Panc1 (cell line): ENCODE measurements around the gene PRRC1. TPM values are rescaled to one million over a fixed set of nuclear protein-coding genes. Genes with fewer than 3 reads are reported as not detected.

Experiments
- ATAC-seq: fragments of 200-7000 bp; cut with Tn5 transposase; 2 replicates; pipeline ENCODE4 v1.9.1; 2020; ENCODE audit warnings: mild to moderate bottlenecking, moderate library complexity
- BruUV-seq: library from RNA; stranded (reverse); fragments of 400-500 nt; replicated peaks from 2 replicates; lab custom pipeline; 2021; lab: Mats Ljungman, UMichigan
- CTCF ChIA-PET: fragments of 300-600 bp; sonication (Branson Sonifier 250); formaldehyde crosslinking; loops from one replicate; lab custom pipeline; 2022; ENCODE audit warnings: antibody characterized with exemption; lab: Charles Lee
- POLR2A ChIA-PET: fragments of 300-600 bp; sonication (Branson Sonifier 250); formaldehyde crosslinking; loops from one replicate; lab custom pipeline; 2022; ENCODE audit warnings: antibody characterized with exemption; lab: Charles Lee
- DNase-seq: peaks from one replicate; pipeline ENCODE4 v3.0.0-alpha.2; 2010; ENCODE audit warnings: low read depth, low spot score
- H3K27ac ChIP-seq: 2 replicates; pipeline ENCODE4 v1.5.1; 2011; ENCODE audit warnings: mild to moderate bottlenecking, low read length, inconsistent platforms
- H3K27me3 ChIP-seq: fragments of 200-500 bp; sonication (Bioruptor generic); 2 replicates; pipeline ENCODE4 v1.6.0; 2014; ENCODE audit warnings: low read length, inconsistent platforms; ENCODE audit not compliant: control insufficient read depth, insufficient read depth
- H3K36me3 ChIP-seq: fragments of 200-500 bp; sonication (Bioruptor generic); 2 replicates; pipeline ENCODE4 v1.5.1; 2014; ENCODE audit warnings: inconsistent platforms, mild to moderate bottlenecking, low read length, moderate library complexity; ENCODE audit not compliant: control insufficient read depth, insufficient read depth
- H3K4me1 ChIP-seq: 2 replicates; pipeline ENCODE4 v1.5.1; 2011; ENCODE audit warnings: inconsistent platforms, mild to moderate bottlenecking, low read length, moderate library complexity; ENCODE audit not compliant: control insufficient read depth, insufficient read depth
- H3K4me3 ChIP-seq, 2 experiments: 2 replicates each; pipeline ENCODE4 v1.5.1; 2011 to 2012; ENCODE audit warnings: low read depth in 2 of 2, low read length in 2 of 2, mild to moderate bottlenecking in 2 of 2, inconsistent platforms in 1 of 2, moderate library complexity in 1 of 2
- H3K9me3 ChIP-seq: fragments of 200-500 bp; sonication (Bioruptor generic); 2 replicates; pipeline ENCODE4 v1.5.1; 2014; ENCODE audit warnings: low read depth, mild to moderate bottlenecking, inconsistent platforms, low read length, moderate library complexity; ENCODE audit not compliant: control insufficient read depth, insufficient read depth
- POLR2AphosphoS5 ChIP-seq: IDR thresholded peaks from 2 replicates; pipeline ENCODE4 v1.6.1; 2012; ENCODE audit warnings: mild to moderate bottlenecking, low read depth, low read length, moderate library complexity
- SIN3A ChIP-seq: IDR thresholded peaks from 2 replicates; pipeline ENCODE4 v1.6.1; 2012; ENCODE audit warnings: low read depth, mild to moderate bottlenecking, low read length, moderate library complexity, borderline replicate concordance; ENCODE audit not compliant: insufficient read depth
- TCF7L2 ChIP-seq: IDR thresholded peaks from 2 replicates; pipeline ENCODE4 v1.6.1; 2011; ENCODE audit warnings: mild to moderate bottlenecking, low read depth, low read length, inconsistent platforms
- in situ Hi-C: cut with HindIII; loops from 2 replicates; pipeline ENCODE4 v1.10.0; 2016; ENCODE audit warnings: low sequenced_read_pairs, low pct_unique_long_range_greater_than_20kb
- intact Hi-C: fragments of 100-400 bp; cut with micrococcal nuclease; formaldehyde crosslinking; loops from one replicate; pipeline ENCODE4 v1.10.0; 2022; ENCODE audit not compliant: unreplicated experiment
- total RNA-seq: library from RNA; stranded (reverse); gene quantifications from one replicate; pipeline ENCODE4 v1.2.1, GENCODE V29; 2021; ENCODE audit not compliant: unreplicated experiment
- TF ChIP-seq, protein P1 (sequence below), 2 experiments: IDR thresholded peaks; 2 replicates each; pipeline ENCODE4 v1.6.1; 2011 to 2012; ENCODE audit warnings: low read depth in 2 of 2, control low read depth in 1 of 2, low read length in 1 of 2, mild to moderate bottlenecking in 1 of 2, moderate library complexity in 1 of 2; ENCODE audit not compliant: insufficient read depth in 1 of 2
- TF ChIP-seq, protein P2 (sequence below): fragments of 450-650 bp; IDR thresholded peaks from 2 replicates; pipeline ENCODE4 v1.5.1; 2017; ENCODE audit warnings: mild to moderate bottlenecking

The PRRC1 gene
- total RNA-seq, 1 experiment from 2014 or later, result 48.7 TPM

DNA sequence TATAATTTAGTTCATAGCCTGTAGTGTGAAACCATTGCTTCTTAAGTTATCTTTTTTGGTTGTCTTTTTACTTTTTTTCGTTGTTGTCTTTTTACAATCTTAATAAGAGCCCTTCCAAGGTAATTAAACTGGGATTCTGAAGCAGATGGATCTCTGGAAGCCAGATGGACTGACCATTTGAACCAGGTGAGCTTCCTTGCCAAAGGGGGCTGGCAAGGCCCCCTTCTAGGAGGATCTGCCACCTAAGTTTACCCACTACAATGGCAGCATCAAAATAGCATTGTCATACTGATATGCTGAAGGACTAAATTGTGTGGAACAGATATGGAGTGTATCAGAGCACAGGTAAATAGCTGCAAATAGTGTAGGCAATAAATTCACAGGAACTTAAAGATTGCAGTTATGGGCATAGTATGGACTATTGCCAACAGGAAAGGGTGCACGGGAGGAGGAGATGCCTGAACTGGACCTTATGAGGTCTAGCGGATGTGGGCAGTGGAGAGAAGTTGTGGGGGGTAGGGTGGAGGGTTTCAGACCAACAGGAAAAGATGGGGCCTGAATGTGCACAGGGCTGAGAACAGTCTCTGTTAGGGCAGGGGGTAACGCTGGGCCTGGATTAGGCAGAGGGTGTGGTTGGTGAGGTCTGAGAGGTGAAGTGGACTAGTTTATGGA is 69.9 kb downstream of the PRRC1 start:
- DNase-seq (no peak), ATAC-seq (no peak)
- TF ChIP-seq POLR2AphosphoS5, result no peak
- no peak for TF ChIP-seq TCF7L2
- no peak for TF ChIP-seq SIN3A
- TF ChIP-seq, protein P1, sequence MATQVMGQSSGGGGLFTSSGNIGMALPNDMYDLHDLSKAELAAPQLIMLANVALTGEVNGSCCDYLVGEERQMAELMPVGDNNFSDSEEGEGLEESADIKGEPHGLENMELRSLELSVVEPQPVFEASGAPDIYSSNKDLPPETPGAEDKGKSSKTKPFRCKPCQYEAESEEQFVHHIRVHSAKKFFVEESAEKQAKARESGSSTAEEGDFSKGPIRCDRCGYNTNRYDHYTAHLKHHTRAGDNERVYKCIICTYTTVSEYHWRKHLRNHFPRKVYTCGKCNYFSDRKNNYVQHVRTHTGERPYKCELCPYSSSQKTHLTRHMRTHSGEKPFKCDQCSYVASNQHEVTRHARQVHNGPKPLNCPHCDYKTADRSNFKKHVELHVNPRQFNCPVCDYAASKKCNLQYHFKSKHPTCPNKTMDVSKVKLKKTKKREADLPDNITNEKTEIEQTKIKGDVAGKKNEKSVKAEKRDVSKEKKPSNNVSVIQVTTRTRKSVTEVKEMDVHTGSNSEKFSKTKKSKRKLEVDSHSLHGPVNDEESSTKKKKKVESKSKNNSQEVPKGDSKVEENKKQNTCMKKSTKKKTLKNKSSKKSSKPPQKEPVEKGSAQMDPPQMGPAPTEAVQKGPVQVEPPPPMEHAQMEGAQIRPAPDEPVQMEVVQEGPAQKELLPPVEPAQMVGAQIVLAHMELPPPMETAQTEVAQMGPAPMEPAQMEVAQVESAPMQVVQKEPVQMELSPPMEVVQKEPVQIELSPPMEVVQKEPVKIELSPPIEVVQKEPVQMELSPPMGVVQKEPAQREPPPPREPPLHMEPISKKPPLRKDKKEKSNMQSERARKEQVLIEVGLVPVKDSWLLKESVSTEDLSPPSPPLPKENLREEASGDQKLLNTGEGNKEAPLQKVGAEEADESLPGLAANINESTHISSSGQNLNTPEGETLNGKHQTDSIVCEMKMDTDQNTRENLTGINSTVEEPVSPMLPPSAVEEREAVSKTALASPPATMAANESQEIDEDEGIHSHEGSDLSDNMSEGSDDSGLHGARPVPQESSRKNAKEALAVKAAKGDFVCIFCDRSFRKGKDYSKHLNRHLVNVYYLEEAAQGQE (IDR thresholded peaks at IDR 0.05; ENCODE audit: insufficient read depth in 1 of 2, low read depth in 2 of 2, low read length in 1 of 2), result no peak
- TF ChIP-seq, protein P2, sequence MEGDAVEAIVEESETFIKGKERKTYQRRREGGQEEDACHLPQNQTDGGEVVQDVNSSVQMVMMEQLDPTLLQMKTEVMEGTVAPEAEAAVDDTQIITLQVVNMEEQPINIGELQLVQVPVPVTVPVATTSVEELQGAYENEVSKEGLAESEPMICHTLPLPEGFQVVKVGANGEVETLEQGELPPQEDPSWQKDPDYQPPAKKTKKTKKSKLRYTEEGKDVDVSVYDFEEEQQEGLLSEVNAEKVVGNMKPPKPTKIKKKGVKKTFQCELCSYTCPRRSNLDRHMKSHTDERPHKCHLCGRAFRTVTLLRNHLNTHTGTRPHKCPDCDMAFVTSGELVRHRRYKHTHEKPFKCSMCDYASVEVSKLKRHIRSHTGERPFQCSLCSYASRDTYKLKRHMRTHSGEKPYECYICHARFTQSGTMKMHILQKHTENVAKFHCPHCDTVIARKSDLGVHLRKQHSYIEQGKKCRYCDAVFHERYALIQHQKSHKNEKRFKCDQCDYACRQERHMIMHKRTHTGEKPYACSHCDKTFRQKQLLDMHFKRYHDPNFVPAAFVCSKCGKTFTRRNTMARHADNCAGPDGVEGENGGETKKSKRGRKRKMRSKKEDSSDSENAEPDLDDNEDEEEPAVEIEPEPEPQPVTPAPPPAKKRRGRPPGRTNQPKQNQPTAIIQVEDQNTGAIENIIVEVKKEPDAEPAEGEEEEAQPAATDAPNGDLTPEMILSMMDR, result no peak
- Histone ChIP-seq H3K9me3 (no peaks in the 10 kb centered on the region), H3K27me3 (peaks cover 2% of the 10 kb centered on the region; the same call in 1 of the 2 replicates), H3K27ac (no peak overlapping the region), H3K36me3 (no peaks in the 10 kb centered on the region), H3K4me1 (no peaks in the 10 kb centered on the region), H3K4me3 (no peak overlapping the region)
- ChIA-PET CTCF (no interaction called here), POLR2A (no interaction called here)
- intact Hi-C loops (no loop called here), in situ Hi-C loops (no loop called here)
- BruUV-seq, result no TSS peak

DNA sequence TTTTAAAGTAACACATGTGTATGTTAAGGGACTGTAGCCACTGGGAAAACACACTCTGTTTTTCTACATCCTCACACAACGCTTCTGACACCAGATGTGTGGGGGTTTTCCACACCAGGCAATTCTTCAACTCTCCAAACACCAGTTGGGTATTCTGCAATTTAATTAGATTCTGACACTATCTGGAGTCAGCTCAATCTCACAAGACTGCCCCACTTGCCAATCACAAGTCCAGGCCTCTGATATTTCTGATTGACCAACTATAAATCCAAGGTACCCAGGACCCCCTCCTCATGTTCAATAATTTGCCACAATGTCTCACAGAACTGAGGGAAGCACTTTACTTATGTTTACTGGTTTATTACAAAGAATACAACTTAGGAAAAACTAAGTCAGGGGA is 70.9 kb downstream of the PRRC1 start:
- no peak overlapping the region for H3K27ac ChIP-seq
- H3K4me1 ChIP-seq, result no peaks in the 10 kb centered on the region
- no peaks in the 10 kb centered on the region for H3K36me3 ChIP-seq
- ChIA-PET CTCF (no interaction called here), POLR2A (no interaction called here)
- ATAC-seq, result no peak
- H3K27me3 ChIP-seq, result peaks cover 2% of the 10 kb centered on the region; the same call in 1 of the 2 replicates
- BruUV-seq, result no TSS peak
- TF ChIP-seq SIN3A (no peak), TCF7L2 (no peak), POLR2AphosphoS5 (no peak)
- TF ChIP-seq, protein P1 (IDR thresholded peaks at IDR 0.05; ENCODE audit: insufficient read depth in 1 of 2, low read depth in 2 of 2, low read length in 1 of 2), result no peak
- TF ChIP-seq, protein P2, result no peak
- no peak for DNase-seq
- intact Hi-C loops (no loop called here), in situ Hi-C loops (no loop called here)
- no peaks in the 10 kb centered on the region for H3K9me3 ChIP-seq
- H3K4me3 ChIP-seq, result no peak overlapping the region
